Heart left ventricle (tissue), 13 donors: ENCODE data around the gene CSF1R.

Experiments
- CTCF ChIP-seq, 12 donors: fragments of 200-600 bp; sonication (generic) in 4 of 12; IDR thresholded peaks; one replicate each; pipeline versions ENCODE4 v1.5.0 to v1.8.0; 2018 to 2022; ENCODE audit warnings: antibody characterized with exemption in 12 of 12, mild to moderate bottlenecking in 5 of 12
- POLR2A ChIP-seq, 2 donors: fragments of 450-650 bp; IDR thresholded peaks; one replicate each; pipeline ENCODE4 v1.6.1; 2017; ENCODE audit warnings: antibody characterized with exemption in 2 of 2, mild to moderate bottlenecking in 2 of 2, moderate library complexity in 2 of 2
- donor health status: ischemic (EF 13 %, LVEDD 7.1; RV severe dilation, severe dysfunction).
- donor health status: DM: no; HTN: yes; CAD: no.
- donor health status: DM: no; HTN: no; CAD: no.
- donor health status: ischemic (EF 25% LVEDD 6.9; RV normal size, moderate dysfunction).
- donor health status: ischemic (EF 25% LVEDD 5.7; RV mildly dilated, moderate dysfunction).
- donor health status: ischemic (EF 35%, LVEDD 5.7; RV mildly dilated, moderate dysfunction).
- donor health status: nonischemic (EF 11% LVEDD 7.7; RV severe dilation, severe dysfunction).
- donor health status: DM: yes; HTN: yes; CAD: no.
- donor health status: PGD.
- donor health status: ischemic (EF 29% LVEDD 5.4; RV normal size, mild dysfunction).
- donor health status: nonischemic (EF 23%, LVEDD 6.1; RV moderate dilation, normal function).

DNA sequence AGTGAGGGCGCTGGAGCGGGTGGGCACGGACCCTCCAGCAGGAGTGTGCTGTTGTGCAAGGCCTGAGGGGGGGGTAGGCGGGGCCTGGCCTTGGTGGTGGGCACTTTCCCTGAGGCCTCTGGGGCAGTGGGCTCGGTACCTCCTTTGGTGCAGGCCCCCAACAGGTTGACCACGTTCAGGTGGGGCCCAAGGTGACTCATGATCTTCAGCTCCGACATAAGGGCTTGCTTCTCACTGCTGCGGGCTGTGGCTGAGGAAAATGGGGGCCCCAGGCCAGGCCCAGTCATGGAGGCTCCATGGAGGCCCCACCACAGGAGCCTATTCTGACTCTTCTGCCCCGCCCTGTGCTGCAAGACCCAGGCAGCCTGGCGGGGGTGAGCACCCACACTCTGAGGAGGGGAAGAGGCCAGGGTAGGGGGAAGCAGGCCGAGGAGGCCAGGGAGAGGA, 37.8 kb upstream of the CSF1R start:
- TF ChIP-seq CTCF (IDR thresholded peaks at IDR 0.05) (no peak), POLR2A (IDR thresholded peaks at IDR 0.05) (no peak)
